ENCODE data around the gene FAM20C.

FAM20C gene

DNA sequence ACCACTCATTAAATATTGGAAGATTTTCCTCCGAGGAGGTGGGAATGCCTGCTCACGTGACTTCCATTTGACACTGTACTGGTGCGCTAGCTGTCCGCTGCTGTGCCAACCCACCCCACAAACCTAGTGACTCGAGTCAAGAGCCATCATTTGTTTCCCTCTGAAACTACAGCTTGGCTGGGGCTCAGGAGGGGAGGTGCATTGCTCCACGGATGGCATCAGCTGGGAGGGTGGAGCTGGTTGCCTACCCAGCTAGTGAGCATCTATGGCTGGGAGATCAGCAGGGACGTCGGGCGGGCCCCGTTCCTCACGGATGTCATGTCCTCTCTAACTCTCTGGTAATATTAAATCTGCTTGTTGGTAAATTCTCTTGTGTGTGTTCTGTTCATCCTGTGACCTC, 88.1 kb downstream of the FAM20C start:
- no peak for DNase-seq
- Histone ChIP-seq H3K27me3 (peaks cover 8% of the 10 kb centered on the region), H3K36me3 (no peaks in the 10 kb centered on the region), H3K4me1 (no peaks in the 10 kb centered on the region), H3K9me3 (no peaks in the 10 kb centered on the region; the same call in 1 of the 2 replicates), H3K4me3 (ENCODE audit: low read depth, low read length) (no peak overlapping the region)
- TF ChIP-seq, protein P1, sequence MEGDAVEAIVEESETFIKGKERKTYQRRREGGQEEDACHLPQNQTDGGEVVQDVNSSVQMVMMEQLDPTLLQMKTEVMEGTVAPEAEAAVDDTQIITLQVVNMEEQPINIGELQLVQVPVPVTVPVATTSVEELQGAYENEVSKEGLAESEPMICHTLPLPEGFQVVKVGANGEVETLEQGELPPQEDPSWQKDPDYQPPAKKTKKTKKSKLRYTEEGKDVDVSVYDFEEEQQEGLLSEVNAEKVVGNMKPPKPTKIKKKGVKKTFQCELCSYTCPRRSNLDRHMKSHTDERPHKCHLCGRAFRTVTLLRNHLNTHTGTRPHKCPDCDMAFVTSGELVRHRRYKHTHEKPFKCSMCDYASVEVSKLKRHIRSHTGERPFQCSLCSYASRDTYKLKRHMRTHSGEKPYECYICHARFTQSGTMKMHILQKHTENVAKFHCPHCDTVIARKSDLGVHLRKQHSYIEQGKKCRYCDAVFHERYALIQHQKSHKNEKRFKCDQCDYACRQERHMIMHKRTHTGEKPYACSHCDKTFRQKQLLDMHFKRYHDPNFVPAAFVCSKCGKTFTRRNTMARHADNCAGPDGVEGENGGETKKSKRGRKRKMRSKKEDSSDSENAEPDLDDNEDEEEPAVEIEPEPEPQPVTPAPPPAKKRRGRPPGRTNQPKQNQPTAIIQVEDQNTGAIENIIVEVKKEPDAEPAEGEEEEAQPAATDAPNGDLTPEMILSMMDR (IDR thresholded peaks at IDR 0.05; ENCODE audit: low read depth, low read length): no peak

DNA sequence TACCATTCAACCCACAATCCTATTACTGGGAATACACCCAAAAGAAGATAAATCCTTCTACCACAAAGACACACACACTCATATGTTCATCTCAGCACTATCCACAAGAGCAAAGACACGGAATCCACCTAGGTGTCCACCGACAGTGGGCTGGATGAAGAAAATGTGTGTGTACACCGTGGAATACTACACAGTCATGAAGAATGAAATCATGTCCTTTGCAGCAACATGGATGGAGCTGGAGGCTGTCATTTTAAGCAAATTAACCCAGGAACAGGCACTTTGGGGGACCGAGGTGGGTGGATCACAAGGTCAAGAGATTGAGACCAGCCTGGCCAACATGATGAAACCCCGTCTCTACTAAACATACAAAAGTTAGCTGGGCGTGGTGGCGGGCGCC, 89.3 kb downstream of the FAM20C start:
- Histone ChIP-seq H3K4me1 (no peaks in the 10 kb centered on the region), H3K4me3 (ENCODE audit: low read depth, low read length) (no peak overlapping the region), H3K27me3 (peaks cover 17% of the 10 kb centered on the region), H3K9me3 (no peaks in the 10 kb centered on the region; the same call in 1 of the 2 replicates), H3K36me3 (no peaks in the 10 kb centered on the region)
- no peak for DNase-seq
- TF ChIP-seq, protein P1 (IDR thresholded peaks at IDR 0.05; ENCODE audit: low read depth, low read length): no peak

DNA sequence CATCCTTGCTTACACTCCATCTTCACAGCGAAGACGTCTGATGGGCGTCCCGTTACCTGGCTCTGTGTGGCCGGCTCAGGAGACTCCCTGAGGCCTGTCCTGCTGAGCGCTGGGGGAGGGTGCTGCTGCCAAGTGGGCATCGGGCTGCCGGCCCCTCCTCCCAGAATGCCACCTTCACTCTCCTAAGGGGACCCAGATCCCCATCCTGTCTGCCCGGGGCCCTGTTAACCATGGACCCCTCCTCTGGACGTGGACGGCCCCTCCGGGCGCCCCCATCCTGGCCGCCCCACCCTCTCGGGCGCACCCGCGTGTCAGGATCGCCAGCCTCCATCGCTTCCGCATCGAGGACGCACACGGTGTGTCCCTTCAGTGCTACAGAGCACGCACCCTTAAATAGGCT, 90.2 kb downstream of the FAM20C start:
- peaks cover 22% of the 10 kb centered on the region for H3K27me3 ChIP-seq
- no peak overlapping the region for H3K4me3 ChIP-seq (ENCODE audit: low read depth, low read length)
- no peaks in the 10 kb centered on the region for H3K36me3 ChIP-seq
- TF ChIP-seq, protein P1 (IDR thresholded peaks at IDR 0.05; ENCODE audit: low read depth, low read length): no peak
- H3K9me3 ChIP-seq: no peaks in the 10 kb centered on the region; the same call in 1 of the 2 replicates
- no peaks in the 10 kb centered on the region for H3K4me1 ChIP-seq
- DNase-seq: no peak

DNA sequence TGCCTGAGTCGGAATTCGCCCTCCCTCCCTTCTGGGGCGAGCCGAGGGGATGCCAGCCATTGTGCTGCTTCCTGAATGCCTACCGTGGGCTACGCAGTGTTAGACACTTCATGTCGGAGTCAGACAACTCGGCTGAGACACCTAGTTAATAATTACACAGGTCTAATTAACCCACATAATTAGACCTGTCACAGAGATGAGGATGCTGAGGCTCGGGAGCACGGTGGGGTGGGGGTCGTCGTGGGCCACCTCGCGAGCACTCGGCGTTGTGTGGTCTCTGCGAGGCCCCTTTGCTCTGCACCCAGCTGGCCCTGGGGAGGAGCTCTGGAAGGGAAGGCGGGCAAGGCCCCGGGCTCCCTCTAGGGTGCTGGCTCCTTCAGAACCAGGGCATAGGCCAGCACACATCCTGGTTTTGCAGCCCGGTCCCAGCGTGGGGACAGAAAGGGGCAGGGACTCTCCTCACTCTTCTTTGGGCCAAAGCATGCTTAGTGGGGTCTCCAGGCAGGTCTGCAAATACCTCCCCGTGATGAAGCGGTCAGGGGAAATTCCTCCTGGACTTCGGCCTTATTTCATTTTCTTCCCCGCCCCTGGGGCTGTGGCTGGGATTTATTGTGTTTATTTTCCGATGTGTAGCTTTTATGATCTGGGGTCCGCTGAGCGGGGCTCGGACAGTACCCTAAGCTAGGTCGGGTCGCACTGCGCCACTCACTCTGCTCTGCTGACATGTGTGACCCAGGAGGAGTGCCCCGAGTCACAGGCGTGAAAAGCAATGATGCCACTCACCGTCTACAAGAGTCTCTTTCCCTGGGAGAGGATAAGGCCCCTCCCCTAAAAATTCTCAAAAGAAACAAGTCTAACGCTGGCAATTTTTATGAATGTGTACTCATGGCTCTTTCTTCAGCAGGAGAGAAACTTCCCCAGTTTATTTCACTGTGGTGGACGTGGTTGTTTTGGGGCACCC, 92.7 kb downstream of the FAM20C start:
- peaks cover 42% of the 10 kb centered on the region for H3K27me3 ChIP-seq
- TF ChIP-seq, protein P1 (IDR thresholded peaks at IDR 0.05; ENCODE audit: low read depth, low read length): no peak
- no peaks in the 10 kb centered on the region; the same call in 1 of the 2 replicates for H3K9me3 ChIP-seq
- no peak overlapping the region for H3K4me3 ChIP-seq (ENCODE audit: low read depth, low read length)
- H3K36me3 ChIP-seq: no peaks in the 10 kb centered on the region
- H3K4me1 ChIP-seq: no peaks in the 10 kb centered on the region
- no peak for DNase-seq

DNA sequence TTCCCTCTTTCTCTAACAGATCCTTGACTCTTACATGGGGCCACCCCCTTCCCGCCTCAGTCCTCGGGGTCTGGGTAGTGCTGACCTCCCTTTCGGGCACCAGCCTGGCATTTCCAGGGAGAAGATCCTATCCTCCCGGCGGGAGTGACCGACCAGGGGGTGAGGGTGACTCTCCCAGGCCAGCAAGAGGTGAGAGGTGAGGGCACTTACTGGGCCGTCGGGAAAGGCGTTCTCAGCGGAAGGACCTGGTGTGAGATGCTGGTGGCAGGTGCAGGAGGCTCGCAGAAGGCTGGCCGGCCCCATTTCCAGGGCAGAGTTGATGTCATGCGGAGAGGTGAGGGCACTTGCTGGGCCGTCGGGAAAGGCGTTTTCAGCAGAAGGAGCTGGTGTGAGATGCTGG, 93.4 kb downstream of the FAM20C start:
- no peak for DNase-seq
- Histone ChIP-seq H3K4me1 (no peaks in the 10 kb centered on the region), H3K27me3 (peaks cover 49% of the 10 kb centered on the region), H3K9me3 (no peaks in the 10 kb centered on the region; the same call in 1 of the 2 replicates), H3K4me3 (ENCODE audit: low read depth, low read length) (no peak overlapping the region), H3K36me3 (no peaks in the 10 kb centered on the region)
- TF ChIP-seq, protein P1 (IDR thresholded peaks at IDR 0.05; ENCODE audit: low read depth, low read length): no peak

DNA sequence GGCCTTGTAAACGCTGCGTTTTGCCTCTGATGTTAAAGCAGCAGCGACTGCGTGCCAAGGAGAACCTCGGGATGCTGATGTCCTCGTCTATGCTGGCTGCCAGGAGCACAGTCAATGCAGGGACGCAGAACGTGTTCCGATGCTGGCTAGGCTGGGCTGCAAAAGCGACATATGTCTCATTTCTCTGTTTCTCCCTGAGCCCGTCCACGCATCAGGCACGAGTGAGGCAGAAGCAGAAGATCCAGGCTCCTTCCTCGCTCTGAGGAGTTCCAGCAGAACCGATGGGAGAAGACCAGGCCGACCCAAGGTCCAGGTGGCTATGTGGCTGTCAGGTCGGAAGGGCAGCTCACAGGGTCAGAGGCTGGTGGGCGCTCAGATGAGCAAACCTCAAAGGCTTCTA, 93.9 kb downstream of the FAM20C start:
- H3K36me3 ChIP-seq: no peaks in the 10 kb centered on the region
- H3K4me1 ChIP-seq: no peaks in the 10 kb centered on the region
- H3K27me3 ChIP-seq: peaks cover 53% of the 10 kb centered on the region
- H3K4me3 ChIP-seq (ENCODE audit: low read depth, low read length): no peak overlapping the region
- no peaks in the 10 kb centered on the region; the same call in 1 of the 2 replicates for H3K9me3 ChIP-seq
- TF ChIP-seq, protein P1 (IDR thresholded peaks at IDR 0.05; ENCODE audit: low read depth, low read length): no peak
- no peak for DNase-seq
